DOHH2 (cell line): ENCODE results near the gene CASP12.

Experiments
- H3F3A ChIP-seq: fragments of 200-600 bp; sonication (generic), shearing (Covaris generic); 2 replicates; pipeline ENCODE4 v1.6.0; 2016; ENCODE audit warnings: antibody characterized with exemption, mild to moderate bottlenecking; ENCODE audit not compliant: control insufficient read depth, insufficient read depth
- H3K27ac ChIP-seq: fragments of 200-600 bp; sonication (generic); 2 replicates; pipeline ENCODE4 v1.5.1; 2014; ENCODE audit warnings: low read depth, mild to moderate bottlenecking, low read length, moderate library complexity
- H3K27me3 ChIP-seq: fragments of 200-600 bp; sonication (generic); 2 replicates; pipeline ENCODE4 v1.6.1; 2014; ENCODE audit warnings: mild to moderate bottlenecking, low read length, mixed read lengths; ENCODE audit not compliant: control insufficient read depth
- H3K36me3 ChIP-seq: fragments of 200-600 bp; sonication (generic); 2 replicates; pipeline ENCODE4 v1.6.1; 2014; ENCODE audit warnings: mild to moderate bottlenecking, low read length, moderate library complexity, mixed read lengths; ENCODE audit not compliant: control insufficient read depth
- H3K4me1 ChIP-seq: fragments of 200-600 bp; sonication (generic); 2 replicates; pipeline ENCODE4 v1.6.1; 2014; ENCODE audit warnings: mild to moderate bottlenecking, low read length, mixed read lengths; ENCODE audit not compliant: control insufficient read depth
- H3K4me2 ChIP-seq: fragments of 200-600 bp; sonication (generic); 2 replicates; pipeline ENCODE4 v1.6.0; 2014; ENCODE audit warnings: mild to moderate bottlenecking, low read length, moderate library complexity
- H3K4me3 ChIP-seq: fragments of 200-600 bp; sonication (generic); 2 replicates; pipeline ENCODE4 v1.5.1; 2014; ENCODE audit warnings: mild to moderate bottlenecking, low read length, mixed read lengths
- H3K79me2 ChIP-seq: fragments of 200-600 bp; sonication (generic); 2 replicates; pipeline ENCODE4 v1.6.1; 2014; ENCODE audit warnings: mild to moderate bottlenecking, low read length, mixed read lengths; ENCODE audit not compliant: control insufficient read depth
- H3K9me2 ChIP-seq: fragments of 200-600 bp; sonication (generic); replicated peaks from 2 replicates; pipeline ENCODE4 v1.6.1; 2014; ENCODE audit warnings: mild to moderate bottlenecking, low read length, mixed read lengths; ENCODE audit not compliant: control insufficient read depth
- H3K9me3 ChIP-seq: fragments of 200-600 bp; sonication (generic); 2 replicates; pipeline ENCODE4 v1.6.1; 2014; ENCODE audit warnings: antibody characterized with exemption, low read length, mixed read lengths; ENCODE audit not compliant: control insufficient read depth, insufficient read depth
- H4K20me1 ChIP-seq: fragments of 200-600 bp; sonication (generic); 2 replicates; pipeline ENCODE4 v1.6.0; 2014; ENCODE audit warnings: low read depth, mild to moderate bottlenecking, antibody characterized with exemption, low read length, moderate library complexity; ENCODE audit not compliant: control insufficient read depth, insufficient read depth
- EZH2phosphoT487 ChIP-seq: fragments of 200-600 bp; sonication (generic); IDR thresholded peaks from 2 replicates; pipeline ENCODE4 v1.6.1; 2017; ENCODE audit warnings: borderline replicate concordance, mild to moderate bottlenecking, antibody characterized with exemption, low read length, moderate library complexity, mixed read lengths
- TF ChIP-seq, protein P1 (sequence below): fragments of 200-600 bp; sonication (generic); IDR thresholded peaks from one replicate; pipeline ENCODE4 v1.5.1; 2014; ENCODE audit warnings: antibody characterized with exemption, mild to moderate bottlenecking, low read depth, low read length; ENCODE audit not compliant: poor library complexity, severe bottlenecking

The CASP12 gene

DNA sequence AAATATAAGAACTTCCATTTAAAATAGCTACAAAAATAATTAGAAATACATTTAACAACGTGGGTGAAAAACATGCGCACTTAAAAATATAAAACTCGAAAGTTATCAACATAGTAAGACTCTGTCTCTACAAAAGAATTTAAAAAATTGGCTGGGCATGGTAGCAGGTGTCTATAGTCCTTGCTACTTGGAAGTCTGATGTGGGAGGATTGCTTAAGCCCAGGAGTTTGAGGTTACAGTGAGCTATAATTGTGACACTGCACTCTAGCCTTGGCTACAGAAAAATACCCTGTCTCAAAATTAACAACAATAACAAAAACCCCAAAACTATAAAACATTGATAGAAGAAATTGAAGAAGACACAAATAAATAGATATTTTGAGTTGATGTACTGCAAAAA is 13.8 kb upstream of the CASP12 start:
- H3K4me2 ChIP-seq, result no peak overlapping the region
- H3K36me3 ChIP-seq, result no peaks in the 10 kb centered on the region
- H3K4me3 ChIP-seq, result no peak overlapping the region
- H4K20me1 ChIP-seq, result no peaks in the 10 kb centered on the region
- no peak overlapping the region for H3K27ac ChIP-seq
- H3K79me2 ChIP-seq, result no peaks in the 10 kb centered on the region
- no peaks in the 10 kb centered on the region for H3K27me3 ChIP-seq
- H3K4me1 ChIP-seq, result no peaks in the 10 kb centered on the region
- H3K9me2 ChIP-seq, result no peaks in the 10 kb centered on the region
- no peaks in the 10 kb centered on the region for H3K9me3 ChIP-seq
- no peak for TF ChIP-seq EZH2phosphoT487
- TF ChIP-seq, protein P1, sequence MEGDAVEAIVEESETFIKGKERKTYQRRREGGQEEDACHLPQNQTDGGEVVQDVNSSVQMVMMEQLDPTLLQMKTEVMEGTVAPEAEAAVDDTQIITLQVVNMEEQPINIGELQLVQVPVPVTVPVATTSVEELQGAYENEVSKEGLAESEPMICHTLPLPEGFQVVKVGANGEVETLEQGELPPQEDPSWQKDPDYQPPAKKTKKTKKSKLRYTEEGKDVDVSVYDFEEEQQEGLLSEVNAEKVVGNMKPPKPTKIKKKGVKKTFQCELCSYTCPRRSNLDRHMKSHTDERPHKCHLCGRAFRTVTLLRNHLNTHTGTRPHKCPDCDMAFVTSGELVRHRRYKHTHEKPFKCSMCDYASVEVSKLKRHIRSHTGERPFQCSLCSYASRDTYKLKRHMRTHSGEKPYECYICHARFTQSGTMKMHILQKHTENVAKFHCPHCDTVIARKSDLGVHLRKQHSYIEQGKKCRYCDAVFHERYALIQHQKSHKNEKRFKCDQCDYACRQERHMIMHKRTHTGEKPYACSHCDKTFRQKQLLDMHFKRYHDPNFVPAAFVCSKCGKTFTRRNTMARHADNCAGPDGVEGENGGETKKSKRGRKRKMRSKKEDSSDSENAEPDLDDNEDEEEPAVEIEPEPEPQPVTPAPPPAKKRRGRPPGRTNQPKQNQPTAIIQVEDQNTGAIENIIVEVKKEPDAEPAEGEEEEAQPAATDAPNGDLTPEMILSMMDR, result no peak
- H3F3A ChIP-seq, result no peaks in the 10 kb centered on the region

DNA sequence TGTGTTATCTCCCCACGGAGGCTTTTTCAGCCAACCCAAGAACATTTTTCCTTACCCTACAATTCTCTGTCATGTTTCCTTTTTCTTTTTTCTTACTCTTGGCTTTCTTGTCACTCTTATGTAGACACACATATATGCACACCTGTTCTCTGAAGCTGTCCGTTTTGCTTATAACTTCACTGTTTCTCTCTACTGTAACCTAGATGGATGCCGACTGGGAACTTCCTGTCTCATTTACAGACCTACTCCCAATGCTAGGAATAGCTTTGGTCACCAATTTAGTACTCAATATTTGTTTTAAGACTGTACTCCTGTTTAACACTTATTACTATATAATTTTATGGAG is 9.9 kb upstream of the CASP12 start:
- Histone ChIP-seq H3K4me1 (no peaks in the 10 kb centered on the region), H3K9me2 (no peaks in the 10 kb centered on the region), H3K27ac (no peak overlapping the region), H4K20me1 (no peaks in the 10 kb centered on the region), H3F3A (no peaks in the 10 kb centered on the region), H3K4me3 (no peak overlapping the region), H3K27me3 (no peaks in the 10 kb centered on the region), H3K36me3 (no peaks in the 10 kb centered on the region), H3K4me2 (no peak overlapping the region), H3K79me2 (no peaks in the 10 kb centered on the region), H3K9me3 (no peaks in the 10 kb centered on the region; the same call in 1 of the 2 replicates)
- TF ChIP-seq, protein P1, result no peak
- TF ChIP-seq EZH2phosphoT487, result no peak

DNA sequence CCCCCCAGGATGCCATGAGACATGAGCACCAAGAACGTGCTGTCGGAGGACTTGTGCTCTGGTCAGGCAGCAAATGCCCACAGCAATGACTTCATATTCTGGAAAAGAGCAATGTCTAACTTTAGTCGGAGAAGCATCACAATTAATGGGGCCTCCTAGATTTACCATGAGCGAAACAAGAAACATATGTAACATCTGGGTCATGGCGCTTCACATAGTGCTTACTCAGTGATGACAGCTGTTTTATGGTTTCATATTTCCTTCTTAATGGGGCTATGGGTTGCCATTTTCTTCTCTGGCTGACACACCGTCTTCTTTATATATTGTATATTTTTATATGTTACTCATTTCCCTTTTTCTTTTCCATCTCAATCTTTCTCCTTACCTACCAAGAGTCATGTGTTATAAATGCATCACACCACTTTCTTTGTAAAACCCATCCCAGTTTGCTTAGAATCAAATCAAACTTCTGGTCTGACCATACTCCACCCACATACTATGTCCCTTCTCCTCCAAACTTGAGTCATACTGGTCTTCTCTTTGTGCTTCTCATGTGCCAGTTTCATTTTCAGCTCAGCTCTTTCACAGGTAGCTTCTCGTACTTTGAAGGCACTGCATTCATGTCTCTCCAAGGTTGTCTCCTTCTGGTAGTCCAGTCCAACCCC is 9.4 kb upstream of the CASP12 start:
- no peaks in the 10 kb centered on the region for H3K4me1 ChIP-seq
- no peaks in the 10 kb centered on the region for H3F3A ChIP-seq
- H3K27me3 ChIP-seq, result no peaks in the 10 kb centered on the region
- no peaks in the 10 kb centered on the region for H3K79me2 ChIP-seq
- TF ChIP-seq, protein P1, result no peak
- TF ChIP-seq EZH2phosphoT487, result no peak
- no peaks in the 10 kb centered on the region for H4K20me1 ChIP-seq
- no peak overlapping the region for H3K4me3 ChIP-seq
- no peak overlapping the region for H3K27ac ChIP-seq
- H3K9me3 ChIP-seq, result no peaks in the 10 kb centered on the region; the same call in 1 of the 2 replicates
- H3K4me2 ChIP-seq, result no peak overlapping the region
- no peaks in the 10 kb centered on the region for H3K9me2 ChIP-seq
- H3K36me3 ChIP-seq, result no peaks in the 10 kb centered on the region

DNA sequence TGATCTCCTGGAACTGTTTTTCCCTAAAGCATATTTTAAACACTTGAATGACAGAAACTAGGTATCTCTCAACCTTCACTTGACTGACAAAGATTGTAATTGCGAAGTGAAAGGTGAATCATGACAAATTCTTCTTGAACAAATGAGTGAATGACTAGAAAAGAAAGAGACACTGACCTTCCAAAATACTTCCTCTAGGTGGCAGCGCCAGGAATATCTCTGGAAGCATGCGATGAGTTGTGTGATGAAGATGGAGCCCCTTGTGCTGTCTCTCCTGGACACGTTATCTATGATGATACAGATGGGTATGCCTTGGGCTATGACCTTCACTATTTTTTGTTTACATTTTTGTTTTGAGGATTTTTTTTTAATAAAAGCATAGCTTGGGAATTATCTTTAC is 7.0 kb upstream of the CASP12 start:
- Histone ChIP-seq H3K79me2 (no peaks in the 10 kb centered on the region), H3K27ac (no peak overlapping the region), H3K27me3 (no peaks in the 10 kb centered on the region), H3K36me3 (no peaks in the 10 kb centered on the region), H3K4me3 (no peak overlapping the region), H3K4me1 (no peaks in the 10 kb centered on the region), H4K20me1 (no peaks in the 10 kb centered on the region), H3K9me2 (no peaks in the 10 kb centered on the region), H3K9me3 (no peaks in the 10 kb centered on the region; the same call in 1 of the 2 replicates), H3K4me2 (no peak overlapping the region), H3F3A (no peaks in the 10 kb centered on the region)
- TF ChIP-seq, protein P1, result no peak
- TF ChIP-seq EZH2phosphoT487, result no peak
